GM12864 (cell line): ENCODE measurements around the gene ARID5B.

Experiments
- DNase-seq: peaks from one replicate; pipeline ENCODE4 v3.0.0-alpha.2; 2011; ENCODE audit warnings: low read depth
- H3K4me3 ChIP-seq: 2 replicates; pipeline ENCODE4 v1.5.1; 2011; ENCODE audit warnings: mild to moderate bottlenecking, low read depth, low read length, control low read depth
- CTCF ChIP-seq: IDR thresholded peaks from 2 replicates; pipeline ENCODE4 v1.5.1; 2011; ENCODE audit warnings: low read depth, mild to moderate bottlenecking, moderate library complexity, low read length, control low read depth, inconsistent platforms; ENCODE audit errors: missing control alignments

Gene ARID5B

GRCh38 chr10:62072901-62073300, 171.4 kb downstream of the ARID5B start:
- TF ChIP-seq CTCF = no peak
- H3K4me3 ChIP-seq = no peak overlapping the region
- no peak for DNase-seq

GRCh38 chr10:62073429-62073828, 171.9 kb downstream of the ARID5B start:
- DNase-seq = no peak
- no peak overlapping the region for H3K4me3 ChIP-seq
- TF ChIP-seq CTCF = no peak

- no peak for DNase-seq
- no peak overlapping the region for H3K4me3 ChIP-seq
- no peak for TF ChIP-seq CTCF
Observed at GRCh38 chr10:62075414-62075813, 173.9 kb downstream of the ARID5B start.

GRCh38 chr10:62075912-62076311, 174.4 kb downstream of the ARID5B start:
- DNase-seq = no peak
- H3K4me3 ChIP-seq = no peak overlapping the region
- no peak for TF ChIP-seq CTCF

GRCh38 chr10:62076891-62077290, 175.4 kb downstream of the ARID5B start:
- no peak for TF ChIP-seq CTCF
- H3K4me3 ChIP-seq = no peak overlapping the region
- DNase-seq = no peak

GRCh38 chr10:62077330-62078015, 176.0 kb downstream of the ARID5B start:
- TF ChIP-seq CTCF = no peak
- DNase-seq = no peak
- H3K4me3 ChIP-seq = no peak overlapping the region

GRCh38 chr10:62079885-62080559, 178.5 kb downstream of the ARID5B start:
- no peak overlapping the region; the same call in 1 of the 2 replicates for H3K4me3 ChIP-seq
- DNase-seq = peak; percentile 77
- TF ChIP-seq CTCF = no peak
